ENCODE data around the gene SORCS1. TPM values are rescaled to one million over a fixed set of nuclear protein-coding genes. Genes with fewer than 3 reads are reported as not detected.

Gene SORCS1
- total and polyA plus RNA-seq, 2 donors (not counting 1 experiment from before 2014, with no cell fraction given) = under 0.01 to 0.01 TPM

GRCh38 chr10:106942035-106942662 is 222.4 kb downstream of the SORCS1 start:
- no peaks in the 10 kb centered on the region for H3K4me1 ChIP-seq (ENCODE audit: control insufficient read depth, extremely low read depth, insufficient read depth, low read length)
- H3K4me2 ChIP-seq (ENCODE audit: extremely low read depth, insufficient read depth, low read length) = no peak overlapping the region
- no peaks in the 10 kb centered on the region for H3K27me3 ChIP-seq (ENCODE audit: control insufficient read depth, insufficient read depth, low read length)
- H3K4me3 ChIP-seq (replicated peaks in 1 of 4; ENCODE audit: control extremely low read depth in 1 of 4, insufficient read depth in 1 of 4, low read depth in 3 of 4, low read length in 4 of 4) = no peak overlapping the region
- no peak for DNase-seq (ENCODE audit: low read depth in 2 of 2)
- no peaks in the 10 kb centered on the region for H4K20me1 ChIP-seq (ENCODE audit: control insufficient read depth, extremely low read depth, insufficient read depth, low read length)
- no peak overlapping the region for H3K27ac ChIP-seq (ENCODE audit: insufficient read depth, low read length)
- H2AFZ ChIP-seq (ENCODE audit: low read length) = no peak overlapping the region
- no peak overlapping the region for H3K9ac ChIP-seq (ENCODE audit: insufficient read depth, low read length)
- H3K79me2 ChIP-seq (ENCODE audit: control insufficient read depth, insufficient read depth, low read length) = no peaks in the 10 kb centered on the region
- H3K36me3 ChIP-seq (ENCODE audit: control insufficient read depth, insufficient read depth, low read length) = no peaks in the 10 kb centered on the region
- no peaks in the 10 kb centered on the region for H3K9me3 ChIP-seq (ENCODE audit: control insufficient read depth, insufficient read depth, low read depth, low read length)
- TF ChIP-seq, protein P1, sequence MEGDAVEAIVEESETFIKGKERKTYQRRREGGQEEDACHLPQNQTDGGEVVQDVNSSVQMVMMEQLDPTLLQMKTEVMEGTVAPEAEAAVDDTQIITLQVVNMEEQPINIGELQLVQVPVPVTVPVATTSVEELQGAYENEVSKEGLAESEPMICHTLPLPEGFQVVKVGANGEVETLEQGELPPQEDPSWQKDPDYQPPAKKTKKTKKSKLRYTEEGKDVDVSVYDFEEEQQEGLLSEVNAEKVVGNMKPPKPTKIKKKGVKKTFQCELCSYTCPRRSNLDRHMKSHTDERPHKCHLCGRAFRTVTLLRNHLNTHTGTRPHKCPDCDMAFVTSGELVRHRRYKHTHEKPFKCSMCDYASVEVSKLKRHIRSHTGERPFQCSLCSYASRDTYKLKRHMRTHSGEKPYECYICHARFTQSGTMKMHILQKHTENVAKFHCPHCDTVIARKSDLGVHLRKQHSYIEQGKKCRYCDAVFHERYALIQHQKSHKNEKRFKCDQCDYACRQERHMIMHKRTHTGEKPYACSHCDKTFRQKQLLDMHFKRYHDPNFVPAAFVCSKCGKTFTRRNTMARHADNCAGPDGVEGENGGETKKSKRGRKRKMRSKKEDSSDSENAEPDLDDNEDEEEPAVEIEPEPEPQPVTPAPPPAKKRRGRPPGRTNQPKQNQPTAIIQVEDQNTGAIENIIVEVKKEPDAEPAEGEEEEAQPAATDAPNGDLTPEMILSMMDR (conservative IDR thresholded peaks at IDR 0.05 in 1 of 2, IDR thresholded peaks at IDR 0.05 in 1 of 2; ENCODE audit: low read depth in 1 of 2, low read length in 2 of 2) = no peak
- TF ChIP-seq EZH2 (IDR thresholded peaks at IDR 0.05; ENCODE audit: low read length, missing control alignments) = no peak

DNA sequence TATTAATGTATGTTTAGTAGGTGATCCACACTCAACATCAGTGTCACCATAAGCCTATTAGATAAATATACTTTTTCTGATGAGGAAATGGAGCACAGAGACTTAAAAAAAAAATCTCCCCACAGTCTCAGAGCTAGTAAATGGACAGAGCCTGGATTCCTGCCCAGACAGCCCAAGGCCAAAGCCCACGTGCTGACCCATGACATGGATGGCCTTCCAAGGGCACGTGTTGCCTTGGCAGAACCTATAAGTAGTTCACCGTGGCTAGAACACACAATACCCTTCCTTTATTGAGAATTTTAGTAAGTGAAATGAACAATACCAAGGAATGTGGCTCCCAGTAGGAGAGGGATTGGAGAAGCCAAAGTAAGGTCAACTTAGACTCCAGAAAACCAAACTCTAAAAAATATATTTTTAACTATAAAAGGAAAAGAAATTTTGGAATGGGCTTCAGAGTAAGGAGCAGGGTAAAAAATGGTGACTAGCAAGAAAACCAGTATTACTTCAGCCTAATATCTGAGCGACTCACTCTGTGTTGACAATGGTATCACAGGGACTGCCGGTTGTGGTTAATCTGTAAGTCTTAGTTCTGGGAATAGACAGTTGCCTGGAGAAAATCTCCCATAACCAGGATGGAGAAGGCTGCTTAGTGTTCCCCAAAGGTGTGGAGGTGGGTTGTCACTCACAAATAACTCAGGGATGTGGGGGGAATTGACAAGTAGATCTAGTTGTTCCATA is 223.0 kb downstream of the SORCS1 start:
- Histone ChIP-seq H3K9me3 (ENCODE audit: control insufficient read depth, insufficient read depth, low read depth, low read length) (no peaks in the 10 kb centered on the region), H3K4me2 (ENCODE audit: extremely low read depth, insufficient read depth, low read length) (no peak overlapping the region), H3K4me1 (ENCODE audit: control insufficient read depth, extremely low read depth, insufficient read depth, low read length) (no peaks in the 10 kb centered on the region), H3K79me2 (ENCODE audit: control insufficient read depth, insufficient read depth, low read length) (no peaks in the 10 kb centered on the region), H3K4me3 (replicated peaks in 1 of 4; ENCODE audit: control extremely low read depth in 1 of 4, insufficient read depth in 1 of 4, low read depth in 3 of 4, low read length in 4 of 4) (no peak overlapping the region), H3K36me3 (ENCODE audit: control insufficient read depth, insufficient read depth, low read length) (no peaks in the 10 kb centered on the region), H3K9ac (ENCODE audit: insufficient read depth, low read length) (no peak overlapping the region), H2AFZ (ENCODE audit: low read length) (no peak overlapping the region), H4K20me1 (ENCODE audit: control insufficient read depth, extremely low read depth, insufficient read depth, low read length) (no peaks in the 10 kb centered on the region), H3K27me3 (ENCODE audit: control insufficient read depth, insufficient read depth, low read length) (no peaks in the 10 kb centered on the region), H3K27ac (ENCODE audit: insufficient read depth, low read length) (no peak overlapping the region)
- no peak for DNase-seq (ENCODE audit: low read depth in 2 of 2)
- TF ChIP-seq, protein P1 (conservative IDR thresholded peaks at IDR 0.05 in 1 of 2, IDR thresholded peaks at IDR 0.05 in 1 of 2; ENCODE audit: low read depth in 1 of 2, low read length in 2 of 2) = no peak
- no peak for TF ChIP-seq EZH2 (IDR thresholded peaks at IDR 0.05; ENCODE audit: low read length, missing control alignments)

GRCh38 chr10:106938513-106938912 is 226.0 kb downstream of the SORCS1 start:
- H3K27ac ChIP-seq (ENCODE audit: insufficient read depth, low read length) = no peak overlapping the region
- DNase-seq (ENCODE audit: low read depth in 2 of 2) = no peak
- H3K4me2 ChIP-seq (ENCODE audit: extremely low read depth, insufficient read depth, low read length) = no peak overlapping the region
- no peak overlapping the region for H3K4me3 ChIP-seq (replicated peaks in 1 of 4; ENCODE audit: control extremely low read depth in 1 of 4, insufficient read depth in 1 of 4, low read depth in 3 of 4, low read length in 4 of 4)
- H3K9me3 ChIP-seq (ENCODE audit: control insufficient read depth, insufficient read depth, low read depth, low read length) = no peaks in the 10 kb centered on the region
- H3K79me2 ChIP-seq (ENCODE audit: control insufficient read depth, insufficient read depth, low read length) = no peaks in the 10 kb centered on the region
- no peaks in the 10 kb centered on the region for H3K36me3 ChIP-seq (ENCODE audit: control insufficient read depth, insufficient read depth, low read length)
- no peaks in the 10 kb centered on the region for H3K27me3 ChIP-seq (ENCODE audit: control insufficient read depth, insufficient read depth, low read length)
- TF ChIP-seq, protein P1 (conservative IDR thresholded peaks at IDR 0.05 in 1 of 2, IDR thresholded peaks at IDR 0.05 in 1 of 2; ENCODE audit: low read depth in 1 of 2, low read length in 2 of 2) = no peak
- no peak for TF ChIP-seq EZH2 (IDR thresholded peaks at IDR 0.05; ENCODE audit: low read length, missing control alignments)
- H3K9ac ChIP-seq (ENCODE audit: insufficient read depth, low read length) = no peak overlapping the region
- H4K20me1 ChIP-seq (ENCODE audit: control insufficient read depth, extremely low read depth, insufficient read depth, low read length) = no peaks in the 10 kb centered on the region
- H2AFZ ChIP-seq (ENCODE audit: low read length) = no peak overlapping the region
- no peaks in the 10 kb centered on the region for H3K4me1 ChIP-seq (ENCODE audit: control insufficient read depth, extremely low read depth, insufficient read depth, low read length)
